WTC11 (cell line): Measurements from ENCODE around the gene RADIL. TPM values are rescaled to one million over a fixed set of nuclear protein-coding genes. Genes with fewer than 3 reads are reported as not detected.

Experiments used
- ATAC-seq: fragments of 200-7000 bp; cut with Tn5 transposase; 2 replicates; pipeline ENCODE4 v1.10.0; 2021; ENCODE audit warnings: mild to moderate bottlenecking, moderate library complexity
- CTCF ChIA-PET: fragments of 300-600 bp; sonication (Branson Sonifier 250); formaldehyde crosslinking; loops from one replicate; lab custom pipeline; 2021; ENCODE audit warnings: antibody characterized with exemption; lab: Charles Lee
- POLR2A ChIA-PET: fragments of 350-600 bp; sonication (Branson Sonifier 250); formaldehyde crosslinking; loops from one replicate; lab custom pipeline; 2021; ENCODE audit warnings: antibody characterized with exemption; lab: Charles Lee
- DNase-seq: peaks from one replicate; pipeline ENCODE4 v3.0.0; 2021; ENCODE audit warnings: low spot score
- H3K27ac Mint-ChIP-seq: 2 replicates; pipeline ENCODE4 v1.8.0; 2021; ENCODE audit warnings: mixed read lengths
- H3K27me3 Mint-ChIP-seq: 2 replicates; pipeline ENCODE4 v1.8.0; 2021; ENCODE audit warnings: low read depth, mild to moderate bottlenecking, moderate library complexity, mixed read lengths
- H3K36me3 Mint-ChIP-seq: 2 replicates; pipeline ENCODE4 v1.8.0; 2021; ENCODE audit warnings: mixed read lengths
- H3K4me1 Mint-ChIP-seq: 2 replicates; pipeline ENCODE4 v1.8.0; 2022; ENCODE audit warnings: mixed read lengths
- H3K4me3 Mint-ChIP-seq: 2 replicates; pipeline ENCODE4 v1.8.0; 2021; ENCODE audit warnings: mild to moderate bottlenecking, moderate library complexity, mixed read lengths
- H3K9me3 Mint-ChIP-seq: 2 replicates; pipeline ENCODE4 v1.8.0; 2021; ENCODE audit warnings: mixed read lengths
- AR ChIP-seq: fragments of 250-450 bp; sonication (Bioruptor Pico); IDR thresholded peaks from 2 replicates; pipeline ENCODE4 v1.9.0; 2021; ENCODE audit warnings: mild to moderate bottlenecking
- CBFB ChIP-seq: sonication (generic); formaldehyde crosslinking; IDR thresholded peaks from 2 replicates; pipeline ENCODE4 v1.8.1; 2022; ENCODE audit warnings: mild to moderate bottlenecking, low read depth, missing genetic modification reagents
- CTCF ChIP-seq: fragments of 200-600 bp; IDR thresholded peaks from 2 replicates; pipeline ENCODE4 v1.8.0; 2022; ENCODE audit warnings: antibody characterized with exemption
- ELF4 ChIP-seq: sonication (generic); formaldehyde crosslinking; IDR thresholded peaks from 2 replicates; pipeline ENCODE4 v1.8.1; 2022; ENCODE audit warnings: low read depth, mild to moderate bottlenecking, moderate library complexity, missing genetic modification reagents
- EMX1 ChIP-seq: fragments of 250-450 bp; sonication (Bioruptor Pico); IDR thresholded peaks from 2 replicates; pipeline ENCODE4 v1.8.0; 2021; ENCODE audit warnings: mild to moderate bottlenecking
- ERG ChIP-seq: fragments of 250-450 bp; sonication (Bioruptor Pico); IDR thresholded peaks from 2 replicates; pipeline ENCODE4 v1.8.0; 2021; ENCODE audit warnings: mild to moderate bottlenecking
- ESRRA ChIP-seq: sonication (generic); formaldehyde crosslinking; IDR thresholded peaks from 2 replicates; pipeline ENCODE4 v1.8.1; 2022; ENCODE audit warnings: mild to moderate bottlenecking, missing genetic modification reagents, borderline replicate concordance
- FOXP4 ChIP-seq: sonication (generic); formaldehyde crosslinking; IDR thresholded peaks from 2 replicates; pipeline ENCODE4 v1.8.0; 2022; ENCODE audit warnings: mild to moderate bottlenecking, missing genetic modification reagents
- JUN ChIP-seq: sonication (generic); formaldehyde crosslinking; IDR thresholded peaks from 2 replicates; pipeline ENCODE4 v1.8.0; 2023; ENCODE audit warnings: mild to moderate bottlenecking, missing genetic modification reagents
- MAX ChIP-seq: sonication (generic); formaldehyde crosslinking; IDR thresholded peaks from 2 replicates; pipeline ENCODE4 v1.8.0; 2022; ENCODE audit warnings: mild to moderate bottlenecking, missing genetic modification reagents
- MXD4 ChIP-seq: fragments of 250-450 bp; sonication (Bioruptor Pico); IDR thresholded peaks from 2 replicates; pipeline ENCODE4 v1.8.0; 2021; ENCODE audit warnings: mild to moderate bottlenecking, moderate library complexity, borderline replicate concordance
- NR2C2 ChIP-seq: sonication (generic); formaldehyde crosslinking; IDR thresholded peaks from 2 replicates; pipeline ENCODE4 v1.8.0; 2022; ENCODE audit warnings: mild to moderate bottlenecking, missing genetic modification reagents
- SP1 ChIP-seq: sonication (generic); formaldehyde crosslinking; conservative IDR thresholded peaks from 2 replicates; pipeline ENCODE4 v1.8.1; 2022; ENCODE audit warnings: missing genetic modification reagents
- TCF7 ChIP-seq: sonication (generic); formaldehyde crosslinking; IDR thresholded peaks from 2 replicates; pipeline ENCODE4 v1.8.0; 2022; ENCODE audit warnings: mild to moderate bottlenecking, low read depth, missing genetic modification reagents, moderate library complexity
- TP53 ChIP-seq: sonication (generic); formaldehyde crosslinking; IDR thresholded peaks from 2 replicates; pipeline ENCODE4 v1.8.1; 2023; ENCODE audit warnings: mild to moderate bottlenecking, missing genetic modification reagents
- ZBTB43 ChIP-seq: sonication (generic); formaldehyde crosslinking; IDR thresholded peaks from 2 replicates; pipeline ENCODE4 v1.8.1; 2023; ENCODE audit warnings: mild to moderate bottlenecking, missing genetic modification reagents
- ZNF121 ChIP-seq: sonication (generic); formaldehyde crosslinking; IDR thresholded peaks from 2 replicates; pipeline ENCODE4 v1.8.0; 2023; ENCODE audit warnings: missing genetic modification reagents
- ZNF317 ChIP-seq: sonication (generic); formaldehyde crosslinking; IDR thresholded peaks from 2 replicates; pipeline ENCODE4 v1.8.1; 2023; ENCODE audit warnings: low read depth, mild to moderate bottlenecking, moderate library complexity, missing genetic modification reagents, borderline replicate concordance
- total RNA-seq: library from RNA; stranded (reverse); gene quantifications from 3 replicates; pipeline ENCODE4 v1.2.3, GENCODE V29; 2021

Gene RADIL
- total RNA-seq, 1 experiment from 2014 or later: 11.1 TPM

GRCh38 chr7:4792537-4793126, 90.9 kb downstream of the RADIL start (continued):
- TF ChIP-seq AR (CRISPR knock-in tag): no peak
- TF ChIP-seq TP53 (CRISPR knock-in tag): 0 out of 2 replicates have a peak, but pooled peaks have one; percentile 16

- TF ChIP-seq ZBTB43 (0 out of 2 replicates have a peak, but pooled peaks have one; percentile 42), TCF7 (CRISPR knock-in tag) (no peak), SP1 (CRISPR knock-in tag) (peak; percentile 70; the same call in 1 of the 2 replicates), JUN (no peak), CTCF (peak; percentile 92), ZNF121 (CRISPR knock-in tag) (peak; percentile 96)
- TF ChIP-seq, all 79 proteins: peak for 4
- Mint-ChIP-seq H3K4me1 (peaks cover 5% of the 10 kb centered on the region), H3K27ac (no peak overlapping the region), H3K9me3 (no peaks in the 10 kb centered on the region), H3K4me3 (peak overlapping the region; percentile 54), H3K27me3 (no peaks in the 10 kb centered on the region), H3K36me3 (peaks cover 3% of the 10 kb centered on the region; the same call in 1 of the 2 replicates)
- POLR2A ChIA-PET: interaction anchor here (0.7 to 1.7 kb wide), 4 partner anchors 12 to 90 kb away, joined by 3 to 11 read pairs (median 3); partner anchors contain the start of gene AP5Z1
- CTCF ChIA-PET: interaction anchor here (0.5 to 4.2 kb wide), 84 partner anchors 8 to 1883 kb away, joined by 3 to 75 read pairs (median 4); partner anchors contain the start of genes AP5Z1, MMD2, RADIL and RBAK
- peak; percentile 93 for DNase-seq
- peak; percentile 83 for ATAC-seq
Measured at GRCh38 chr7:4791738-4792536, 91.6 kb downstream of the RADIL start.

- DNase-seq (no peak), ATAC-seq (no peak)
- peaks cover 3% of the 10 kb centered on the region; the same call in 1 of the 2 replicates for H3K36me3 Mint-ChIP-seq
- H3K4me3 Mint-ChIP-seq: no peak overlapping the region
- H3K27ac Mint-ChIP-seq: no peak overlapping the region
- no peaks in the 10 kb centered on the region for H3K9me3 Mint-ChIP-seq
- H3K27me3 Mint-ChIP-seq: no peaks in the 10 kb centered on the region
- ChIA-PET POLR2A (no interaction called here), CTCF (interaction anchor here (0.5 to 4.2 kb wide), 34 partner anchors 8 to 1229 kb away, joined by 3 to 75 read pairs (median 8); partner anchors contain the start of genes AP5Z1, MMD2 and RADIL)
- peaks cover 5% of the 10 kb centered on the region for H3K4me1 Mint-ChIP-seq
- TF ChIP-seq EMX1 (no peak), ERG (CRISPR knock-in tag) (no peak), CBFB (CRISPR knock-in tag) (no peak), MAX (CRISPR knock-in tag) (no peak), ESRRA (no peak), NR2C2 (CRISPR knock-in tag) (no peak), ZNF317 (no peak), CTCF (no peak), FOXP4 (CRISPR knock-in tag) (no peak), MXD4 (CRISPR knock-in tag) (no peak), ELF4 (no peak)
Measured at GRCh38 chr7:4791101-4791737, 92.3 kb downstream of the RADIL start.
